Uterus (tissue), 2 donors: ENCODE results near the gene SORD.
"Not testable (repeated sequence)": the region's sequence is repeated elsewhere in the genome, so short reads cannot be mapped to it uniquely, and the experiment has no call there.

Experiments used
- POLR2A ChIP-seq, 2 donors: fragments of 450-650 bp; IDR thresholded peaks; one replicate each; pipeline ENCODE4 v1.6.1; 2016; ENCODE audit warnings: antibody characterized with exemption in 2 of 2, mild to moderate bottlenecking in 1 of 2, moderate library complexity in 1 of 2
- TF ChIP-seq, protein P1 (sequence below), 4 experiments: fragments of 200-600 bp in 2 of 4; fragments of 450-650 bp in 2 of 4; sonication (generic) in 2 of 4; IDR thresholded peaks; one replicate each; pipeline ENCODE4 v1.5.1; 2016 to 2019; ENCODE audit warnings: antibody characterized with exemption in 4 of 4, mild to moderate bottlenecking in 2 of 4, moderate library complexity in 1 of 4

DNA sequence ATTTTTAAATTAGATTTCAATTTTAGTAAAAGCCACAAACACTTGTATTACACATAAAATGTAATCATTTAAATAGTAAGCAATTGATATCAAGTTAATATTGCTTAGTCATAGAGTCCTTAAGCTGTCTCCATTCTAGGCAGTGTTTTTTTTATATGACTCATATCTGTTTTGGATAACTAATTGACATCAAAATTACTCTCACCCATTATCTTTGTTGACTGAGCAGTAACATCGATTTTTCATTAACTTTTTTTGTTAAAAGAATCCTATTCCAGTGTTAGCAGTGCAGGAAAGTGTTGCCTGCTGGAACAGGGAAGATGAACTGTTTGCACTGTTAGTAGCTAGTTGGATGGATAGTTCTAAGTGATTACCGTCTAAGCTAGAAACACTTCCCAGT is 45.2 kb upstream of the SORD start:
- TF ChIP-seq, protein P1, sequence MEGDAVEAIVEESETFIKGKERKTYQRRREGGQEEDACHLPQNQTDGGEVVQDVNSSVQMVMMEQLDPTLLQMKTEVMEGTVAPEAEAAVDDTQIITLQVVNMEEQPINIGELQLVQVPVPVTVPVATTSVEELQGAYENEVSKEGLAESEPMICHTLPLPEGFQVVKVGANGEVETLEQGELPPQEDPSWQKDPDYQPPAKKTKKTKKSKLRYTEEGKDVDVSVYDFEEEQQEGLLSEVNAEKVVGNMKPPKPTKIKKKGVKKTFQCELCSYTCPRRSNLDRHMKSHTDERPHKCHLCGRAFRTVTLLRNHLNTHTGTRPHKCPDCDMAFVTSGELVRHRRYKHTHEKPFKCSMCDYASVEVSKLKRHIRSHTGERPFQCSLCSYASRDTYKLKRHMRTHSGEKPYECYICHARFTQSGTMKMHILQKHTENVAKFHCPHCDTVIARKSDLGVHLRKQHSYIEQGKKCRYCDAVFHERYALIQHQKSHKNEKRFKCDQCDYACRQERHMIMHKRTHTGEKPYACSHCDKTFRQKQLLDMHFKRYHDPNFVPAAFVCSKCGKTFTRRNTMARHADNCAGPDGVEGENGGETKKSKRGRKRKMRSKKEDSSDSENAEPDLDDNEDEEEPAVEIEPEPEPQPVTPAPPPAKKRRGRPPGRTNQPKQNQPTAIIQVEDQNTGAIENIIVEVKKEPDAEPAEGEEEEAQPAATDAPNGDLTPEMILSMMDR (IDR thresholded peaks at IDR 0.05) = not testable (repeated sequence)
- not testable (repeated sequence) for TF ChIP-seq POLR2A (IDR thresholded peaks at IDR 0.05)
